ENCODE measurements around the gene DPP6. TPM values are rescaled to one million over a fixed set of nuclear protein-coding genes. Genes with fewer than 3 reads are reported as not detected.

The DPP6 gene
- polyA plus RNA-seq, 2 of the 4 experiments (the other 2 are of a cell fraction): not detected

DNA sequence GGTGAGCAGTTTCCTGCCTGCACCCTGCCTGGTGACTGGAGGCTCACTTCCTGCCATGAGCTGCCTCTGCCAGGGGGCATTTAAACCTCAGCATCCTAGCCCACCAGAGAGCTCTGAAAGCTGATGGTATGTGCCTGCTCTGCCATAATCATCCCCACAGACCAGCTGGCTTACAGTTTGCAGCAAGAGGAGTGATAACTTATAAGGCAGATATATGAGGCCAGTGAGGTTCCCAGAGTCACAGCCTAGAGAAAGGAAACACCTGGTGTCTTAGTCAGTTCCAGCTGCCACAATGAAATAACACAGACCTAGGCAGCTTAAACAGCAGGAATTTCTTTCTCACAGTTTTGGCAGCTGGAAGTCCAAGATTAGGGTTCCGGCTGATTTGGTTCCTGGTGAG, 718.8 kb downstream of the DPP6 start:
- CTCF ChIA-PET: interaction anchor here (1.1 to 1.6 kb wide), 2 partner anchors 9 to 11 kb away, joined by 3 to 4 read pairs; no protein-coding TSS in a partner anchor
- no peaks in the 10 kb centered on the region for H3K4me1 ChIP-seq
- H3K9me3 ChIP-seq: no peaks in the 10 kb centered on the region
- ATAC-seq (no peak), FAIRE-seq (no peak), DNase-seq (ENCODE audit: low read depth in 1 of 2, low spot score in 1 of 2) (no peak)
- no peak overlapping the region for H3K4me3 ChIP-seq
- H3K4me2 ChIP-seq: no peak overlapping the region
- WGBS (ENCODE audit: missing lambda C conversion rate): 86% methylated on average over 1 of the region's 1 CpG
- POLR2A ChIA-PET: no interaction called here
- no peak for TF ChIP-seq RFX5 (IDR thresholded peaks at IDR 0.05)
- TF ChIP-seq FOXS1 (CRISPR knock-in tag; IDR thresholded peaks at IDR 0.05): no peak
- TF ChIP-seq, protein P1, sequence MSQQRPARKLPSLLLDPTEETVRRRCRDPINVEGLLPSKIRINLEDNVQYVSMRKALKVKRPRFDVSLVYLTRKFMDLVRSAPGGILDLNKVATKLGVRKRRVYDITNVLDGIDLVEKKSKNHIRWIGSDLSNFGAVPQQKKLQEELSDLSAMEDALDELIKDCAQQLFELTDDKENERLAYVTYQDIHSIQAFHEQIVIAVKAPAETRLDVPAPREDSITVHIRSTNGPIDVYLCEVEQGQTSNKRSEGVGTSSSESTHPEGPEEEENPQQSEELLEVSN (IDR thresholded peaks at IDR 0.05; ENCODE audit: borderline replicate concordance, low read depth): no peak
- no peak for TF ChIP-seq ZSCAN20 (CRISPR knock-in tag; IDR thresholded peaks at IDR 0.05)
- TF ChIP-seq ZC3H11A (IDR thresholded peaks at IDR 0.05): no peak
- TF ChIP-seq RCOR1 (IDR thresholded peaks at IDR 0.05; ENCODE audit: low read depth, low read length): no peak
- TF ChIP-seq BHLHE40 (IDR thresholded peaks at IDR 0.05; ENCODE audit: low read depth, low read length): no peak
- TF ChIP-seq NFE2L2 (conservative IDR thresholded peaks at IDR 0.05; ENCODE audit: low read length): no peak
- TF ChIP-seq MAZ (IDR thresholded peaks at IDR 0.05; ENCODE audit: borderline replicate concordance, low read depth, low read length): no peak
- TF ChIP-seq, protein P2, sequence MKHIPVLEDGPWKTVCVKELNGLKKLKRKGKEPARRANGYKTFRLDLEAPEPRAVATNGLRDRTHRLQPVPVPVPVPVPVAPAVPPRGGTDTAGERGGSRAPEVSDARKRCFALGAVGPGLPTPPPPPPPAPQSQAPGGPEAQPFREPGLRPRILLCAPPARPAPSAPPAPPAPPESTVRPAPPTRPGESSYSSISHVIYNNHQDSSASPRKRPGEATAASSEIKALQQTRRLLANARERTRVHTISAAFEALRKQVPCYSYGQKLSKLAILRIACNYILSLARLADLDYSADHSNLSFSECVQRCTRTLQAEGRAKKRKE (CRISPR knock-in tag; IDR thresholded peaks at IDR 0.05; ENCODE audit: low read depth): no peak
- no peak for TF ChIP-seq JUNB (IDR thresholded peaks at IDR 0.05)
- no peak for TF ChIP-seq HOXB13 (CRISPR knock-in tag; IDR thresholded peaks at IDR 0.05; ENCODE audit: low read depth)
- TF ChIP-seq ZNF302 (CRISPR knock-in tag; IDR thresholded peaks at IDR 0.05): no peak
- no peak for TF ChIP-seq JUN (IDR thresholded peaks at IDR 0.05)
- TF ChIP-seq KDM1A (IDR thresholded peaks at IDR 0.05; ENCODE audit: low read depth): no peak
- no peak for TF ChIP-seq CHD2 (IDR thresholded peaks at IDR 0.05; ENCODE audit: low read length, partially characterized antibody)
- no peak for TF ChIP-seq CBX2 (IDR thresholded peaks at IDR 0.05; ENCODE audit: borderline replicate concordance, low read depth)
- H3K27ac ChIP-seq: no peak overlapping the region

DNA sequence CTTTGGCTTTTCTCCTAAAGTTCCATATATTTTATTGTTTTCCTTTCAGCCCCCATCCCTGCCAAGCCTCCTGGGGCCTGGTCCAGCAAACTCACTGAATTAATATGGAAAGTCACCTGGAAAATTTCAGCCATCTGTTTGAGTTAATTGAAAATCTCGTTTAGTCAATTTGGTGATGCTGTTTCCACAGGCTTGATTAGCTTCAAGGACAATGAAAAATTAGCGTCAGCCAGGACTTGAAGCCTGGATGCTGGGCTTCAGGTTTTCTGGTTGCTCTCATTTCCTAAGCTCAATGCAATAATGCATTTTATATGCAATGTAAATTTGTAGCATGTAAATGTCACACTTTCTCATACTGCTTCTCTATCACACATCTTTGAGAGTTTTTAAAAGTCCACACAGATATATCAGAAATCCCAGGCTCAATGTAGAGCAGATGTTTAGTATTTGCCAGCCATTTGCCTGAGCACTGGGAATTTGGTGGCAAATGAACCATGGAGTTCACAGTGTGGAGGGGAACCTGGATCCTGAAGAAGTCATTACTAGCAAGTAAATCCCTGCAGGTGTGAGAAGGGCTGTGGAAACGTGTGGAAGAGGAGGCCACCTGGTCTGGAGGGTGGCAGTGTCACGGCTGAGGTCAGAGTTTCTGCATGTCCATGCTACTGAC, 722.2 kb downstream of the DPP6 start:
- CTCF ChIA-PET: no interaction called here

More for the DNA sequence above, 722.2 kb downstream of the DPP6 start:
- Histone ChIP-seq H3K4me1 (no peaks in the 10 kb centered on the region), H3K9me3 (no peaks in the 10 kb centered on the region), H3K27ac (no peak overlapping the region), H3K4me2 (no peak overlapping the region), H3K4me3 (no peak overlapping the region)
- 21% methylated on average over 4 of the region's 4 CpGs for WGBS (ENCODE audit: missing lambda C conversion rate)
- no peak for DNase-seq (ENCODE audit: low read depth in 1 of 2, low spot score in 1 of 2)
- no peak for ATAC-seq
- no peak for FAIRE-seq
- no peak for TF ChIP-seq POLR2A (IDR thresholded peaks at IDR 0.05; ENCODE audit: low read length)
- TF ChIP-seq, protein P3, sequence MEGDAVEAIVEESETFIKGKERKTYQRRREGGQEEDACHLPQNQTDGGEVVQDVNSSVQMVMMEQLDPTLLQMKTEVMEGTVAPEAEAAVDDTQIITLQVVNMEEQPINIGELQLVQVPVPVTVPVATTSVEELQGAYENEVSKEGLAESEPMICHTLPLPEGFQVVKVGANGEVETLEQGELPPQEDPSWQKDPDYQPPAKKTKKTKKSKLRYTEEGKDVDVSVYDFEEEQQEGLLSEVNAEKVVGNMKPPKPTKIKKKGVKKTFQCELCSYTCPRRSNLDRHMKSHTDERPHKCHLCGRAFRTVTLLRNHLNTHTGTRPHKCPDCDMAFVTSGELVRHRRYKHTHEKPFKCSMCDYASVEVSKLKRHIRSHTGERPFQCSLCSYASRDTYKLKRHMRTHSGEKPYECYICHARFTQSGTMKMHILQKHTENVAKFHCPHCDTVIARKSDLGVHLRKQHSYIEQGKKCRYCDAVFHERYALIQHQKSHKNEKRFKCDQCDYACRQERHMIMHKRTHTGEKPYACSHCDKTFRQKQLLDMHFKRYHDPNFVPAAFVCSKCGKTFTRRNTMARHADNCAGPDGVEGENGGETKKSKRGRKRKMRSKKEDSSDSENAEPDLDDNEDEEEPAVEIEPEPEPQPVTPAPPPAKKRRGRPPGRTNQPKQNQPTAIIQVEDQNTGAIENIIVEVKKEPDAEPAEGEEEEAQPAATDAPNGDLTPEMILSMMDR (IDR thresholded peaks at IDR 0.05): no peak
- TF ChIP-seq RARB (CRISPR knock-in tag; IDR thresholded peaks at IDR 0.05): no peak
- TF ChIP-seq, protein P4, sequence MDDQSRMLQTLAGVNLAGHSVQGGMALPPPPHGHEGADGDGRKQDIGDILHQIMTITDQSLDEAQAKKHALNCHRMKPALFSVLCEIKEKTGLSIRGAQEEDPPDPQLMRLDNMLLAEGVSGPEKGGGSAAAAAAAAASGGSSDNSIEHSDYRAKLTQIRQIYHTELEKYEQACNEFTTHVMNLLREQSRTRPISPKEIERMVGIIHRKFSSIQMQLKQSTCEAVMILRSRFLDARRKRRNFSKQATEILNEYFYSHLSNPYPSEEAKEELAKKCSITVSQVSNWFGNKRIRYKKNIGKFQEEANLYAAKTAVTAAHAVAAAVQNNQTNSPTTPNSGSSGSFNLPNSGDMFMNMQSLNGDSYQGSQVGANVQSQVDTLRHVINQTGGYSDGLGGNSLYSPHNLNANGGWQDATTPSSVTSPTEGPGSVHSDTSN (IDR thresholded peaks at IDR 0.05): no peak
- no peak for TF ChIP-seq KDM1A (IDR thresholded peaks at IDR 0.05; ENCODE audit: low read depth)
- no peak for TF ChIP-seq JUNB (IDR thresholded peaks at IDR 0.05)
- no peak for TF ChIP-seq TP53 (CRISPR knock-in tag; IDR thresholded peaks at IDR 0.05)
- TF ChIP-seq, protein P5, sequence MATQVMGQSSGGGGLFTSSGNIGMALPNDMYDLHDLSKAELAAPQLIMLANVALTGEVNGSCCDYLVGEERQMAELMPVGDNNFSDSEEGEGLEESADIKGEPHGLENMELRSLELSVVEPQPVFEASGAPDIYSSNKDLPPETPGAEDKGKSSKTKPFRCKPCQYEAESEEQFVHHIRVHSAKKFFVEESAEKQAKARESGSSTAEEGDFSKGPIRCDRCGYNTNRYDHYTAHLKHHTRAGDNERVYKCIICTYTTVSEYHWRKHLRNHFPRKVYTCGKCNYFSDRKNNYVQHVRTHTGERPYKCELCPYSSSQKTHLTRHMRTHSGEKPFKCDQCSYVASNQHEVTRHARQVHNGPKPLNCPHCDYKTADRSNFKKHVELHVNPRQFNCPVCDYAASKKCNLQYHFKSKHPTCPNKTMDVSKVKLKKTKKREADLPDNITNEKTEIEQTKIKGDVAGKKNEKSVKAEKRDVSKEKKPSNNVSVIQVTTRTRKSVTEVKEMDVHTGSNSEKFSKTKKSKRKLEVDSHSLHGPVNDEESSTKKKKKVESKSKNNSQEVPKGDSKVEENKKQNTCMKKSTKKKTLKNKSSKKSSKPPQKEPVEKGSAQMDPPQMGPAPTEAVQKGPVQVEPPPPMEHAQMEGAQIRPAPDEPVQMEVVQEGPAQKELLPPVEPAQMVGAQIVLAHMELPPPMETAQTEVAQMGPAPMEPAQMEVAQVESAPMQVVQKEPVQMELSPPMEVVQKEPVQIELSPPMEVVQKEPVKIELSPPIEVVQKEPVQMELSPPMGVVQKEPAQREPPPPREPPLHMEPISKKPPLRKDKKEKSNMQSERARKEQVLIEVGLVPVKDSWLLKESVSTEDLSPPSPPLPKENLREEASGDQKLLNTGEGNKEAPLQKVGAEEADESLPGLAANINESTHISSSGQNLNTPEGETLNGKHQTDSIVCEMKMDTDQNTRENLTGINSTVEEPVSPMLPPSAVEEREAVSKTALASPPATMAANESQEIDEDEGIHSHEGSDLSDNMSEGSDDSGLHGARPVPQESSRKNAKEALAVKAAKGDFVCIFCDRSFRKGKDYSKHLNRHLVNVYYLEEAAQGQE (IDR thresholded peaks at IDR 0.05): no peak
- TF ChIP-seq MYC (IDR thresholded peaks at IDR 0.05; ENCODE audit: borderline replicate concordance, low read length): no peak
- TF ChIP-seq, protein P6, sequence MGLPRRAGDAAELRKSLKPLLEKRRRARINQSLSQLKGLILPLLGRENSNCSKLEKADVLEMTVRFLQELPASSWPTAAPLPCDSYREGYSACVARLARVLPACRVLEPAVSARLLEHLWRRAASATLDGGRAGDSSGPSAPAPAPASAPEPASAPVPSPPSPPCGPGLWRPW (IDR thresholded peaks at IDR 0.05): no peak
- TF ChIP-seq RFX5 (IDR thresholded peaks at IDR 0.05): no peak
- POLR2A ChIA-PET: no interaction called here
